HepG2 (cell line): ENCODE measurements around the gene ABCC2. TPM values are rescaled to one million over a fixed set of nuclear protein-coding genes. Genes with fewer than 3 reads are reported as not detected.
"Not testable (repeated sequence)": the region's sequence is repeated elsewhere in the genome, so short reads cannot be mapped to it uniquely, and the experiment has no call there.

Experiments
- ATAC-seq: fragments of 200-7000 bp; cut with Tn5 transposase; 3 replicates; pipeline ENCODE4 v1.9.1; 2020; ENCODE audit warnings: mild to moderate bottlenecking, moderate library complexity
- BruUV-seq: library from RNA; stranded (reverse); fragments of 400-500 nt; replicated peaks from 2 replicates; lab custom pipeline; 2021; lab: Mats Ljungman, UMichigan
- CTCF ChIA-PET: fragments of 300-600 bp; formaldehyde crosslinking; extraction: SDS; loops from one replicate; lab custom pipeline; 2021; ENCODE audit warnings: low total read pairs, inconsistent platforms, low intra/inter-chr PET ratio; lab: Yijun Ruan, JAX
- POLR2A ChIA-PET: fragments of 350-600 bp; sonication (Branson Sonifier 250); formaldehyde crosslinking; loops from one replicate; lab custom pipeline; 2020; ENCODE audit warnings: antibody characterized with exemption, inconsistent platforms; lab: Yijun Ruan, JAX
- DNase-seq: peaks from one replicate; pipeline ENCODE4 v3.0.0-alpha.2; 2015; ENCODE audit warnings: low spot score
- FAIRE-seq: peaks from 3 replicates; lab custom pipeline; 2011; peaks lifted over from hg19 to GRCh38; lab: Jason Lieb, UNC
- H2AFZ ChIP-seq: one replicate; pipeline ENCODE4 v1.6.1; 2011; ENCODE audit warnings: low read length, inconsistent platforms
- H3K27ac ChIP-seq: fragments of 300-600 bp; 3 replicates; pipeline ENCODE4 v1.8.0; 2011; ENCODE audit warnings: mixed run types, mild to moderate bottlenecking, mixed read lengths, low read length, inconsistent platforms; ENCODE audit not compliant: insufficient read depth; ENCODE audit errors: extremely low read length
- H3K27me3 ChIP-seq, 2 experiments: fragments of 200-600 bp in 1 of 2; 2 replicates in 1 of 2; 3 replicates in 1 of 2; pipeline versions ENCODE4 v1.6.0 to v1.8.0; 2011; ENCODE audit warnings: low read length in 2 of 2, mild to moderate bottlenecking in 2 of 2, moderate library complexity in 2 of 2, inconsistent platforms in 1 of 2; ENCODE audit not compliant: insufficient read depth in 2 of 2, control insufficient read depth in 1 of 2
- H3K36me3 ChIP-seq, 2 experiments: fragments of 200-600 bp in 1 of 2; replicated peaks in 1 of 2; 2 replicates in 1 of 2; 3 replicates in 1 of 2; pipeline versions ENCODE4 v1.5.1 to v1.8.0; 2011; ENCODE audit warnings: low read length in 2 of 2, inconsistent platforms in 1 of 2; ENCODE audit not compliant: insufficient read depth in 2 of 2, control insufficient read depth in 1 of 2
- H3K4me1 ChIP-seq: 2 replicates; pipeline ENCODE4 v1.5.1; 2012; ENCODE audit warnings: low read length, inconsistent platforms; ENCODE audit not compliant: insufficient read depth
- H3K4me2 ChIP-seq: 2 replicates; pipeline ENCODE4 v1.6.0; 2011; ENCODE audit warnings: low read depth, low read length, inconsistent platforms
- H3K4me3 ChIP-seq, 3 experiments: fragments of 200-600 bp in 1 of 3; sonication (generic), shearing (Covaris generic) in 1 of 3; replicated peaks in 1 of 3; 2 replicates each; pipeline ENCODE4 v1.5.1; 2011 to 2016; ENCODE audit warnings: low read length in 3 of 3, inconsistent platforms in 2 of 3, low read depth in 2 of 3, mild to moderate bottlenecking in 2 of 3, control low read depth in 1 of 3, mixed read lengths in 1 of 3; ENCODE audit not compliant: insufficient read depth in 1 of 3
- H3K79me2 ChIP-seq: one replicate; pipeline ENCODE4 v1.6.1; 2011; ENCODE audit warnings: low read length, inconsistent platforms; ENCODE audit not compliant: insufficient read depth
- H3K9ac ChIP-seq: 2 replicates; pipeline ENCODE4 v1.6.0; 2011; ENCODE audit warnings: mild to moderate bottlenecking, low read depth, low read length, inconsistent platforms; ENCODE audit not compliant: insufficient read depth
- H3K9me3 ChIP-seq: 2 replicates; pipeline ENCODE4 v1.5.1; 2012; ENCODE audit warnings: mild to moderate bottlenecking, low read length
- H4K20me1 ChIP-seq: 2 replicates; pipeline ENCODE4 v1.6.0; 2011; ENCODE audit warnings: inconsistent platforms, mild to moderate bottlenecking, low read length, moderate library complexity; ENCODE audit not compliant: insufficient read depth
- ARID5B ChIP-seq: IDR thresholded peaks from 2 replicates; pipeline ENCODE4 v1.4.0; 2020; ENCODE audit warnings: mild to moderate bottlenecking, missing genetic modification reagents
- ATF7 ChIP-seq, 2 experiments: fragments of 450-650 bp in 1 of 2; sonication (generic) in 1 of 2; formaldehyde crosslinking in 1 of 2; IDR thresholded peaks; 2 replicates each; pipeline versions ENCODE4 v1.4.0 to v1.6.1; 2016 to 2020; ENCODE audit warnings: antibody characterized with exemption in 1 of 2, mild to moderate bottlenecking in 1 of 2, missing genetic modification reagents in 1 of 2
- CEBPG ChIP-seq: IDR thresholded peaks from 2 replicates; pipeline ENCODE4 v1.6.1; 2016
- CREM ChIP-seq, 2 experiments: sonication (generic) in 1 of 2; formaldehyde crosslinking in 1 of 2; IDR thresholded peaks; 2 replicates each; pipeline versions ENCODE4 v1.4.0 to v1.6.1; 2016 to 2020; ENCODE audit warnings: antibody characterized with exemption in 1 of 2, mild to moderate bottlenecking in 1 of 2, missing genetic modification reagents in 1 of 2
- FOXA3 ChIP-seq: IDR thresholded peaks from 2 replicates; pipeline ENCODE4 v1.6.1; 2016; ENCODE audit warnings: missing genetic modification reagents, missing compliant biosample characterization
- FOXP1 ChIP-seq, 2 experiments: fragments of 450-650 bp in 1 of 2; IDR thresholded peaks; 2 replicates each; pipeline ENCODE4 v1.6.1; 2017 to 2018; ENCODE audit warnings: antibody characterized with exemption in 1 of 2
- GATAD2A ChIP-seq: IDR thresholded peaks from 2 replicates; pipeline ENCODE4 v1.6.1; 2016
- ONECUT2 ChIP-seq: sonication (generic); formaldehyde crosslinking; IDR thresholded peaks from 2 replicates; pipeline ENCODE4 v1.4.0; 2020; ENCODE audit warnings: missing genetic modification reagents
- PAXIP1 ChIP-seq: sonication (generic); formaldehyde crosslinking; conservative IDR thresholded peaks from 2 replicates; pipeline ENCODE4 v1.4.0; 2020; ENCODE audit warnings: mild to moderate bottlenecking, missing genetic modification reagents, moderate library complexity
- SOX13 ChIP-seq, 3 experiments: fragments of 450-650 bp in 1 of 3; sonication (generic) in 1 of 3; formaldehyde crosslinking in 1 of 3; IDR thresholded peaks in 2 of 3; conservative IDR thresholded peaks in 1 of 3; 2 replicates each; pipeline versions ENCODE4 v1.5.0 to v1.6.1; 2016 to 2020; ENCODE audit warnings: antibody characterized with exemption in 1 of 3, mild to moderate bottlenecking in 1 of 3, missing compliant biosample characterization in 1 of 3, missing genetic modification reagents in 1 of 3, moderate library complexity in 1 of 3
- SOX5 ChIP-seq: IDR thresholded peaks from 2 replicates; pipeline ENCODE4 v1.6.1; 2016; ENCODE audit warnings: borderline replicate concordance
- SOX6 ChIP-seq, 2 experiments: fragments of 450-650 bp in 1 of 2; sonication (generic) in 1 of 2; formaldehyde crosslinking in 1 of 2; IDR thresholded peaks; 2 replicates each; pipeline versions ENCODE4 v1.4.0 to v1.6.1; 2017 to 2020; ENCODE audit warnings: antibody characterized with exemption in 1 of 2, mild to moderate bottlenecking in 1 of 2, missing genetic modification reagents in 1 of 2
- ZNF362 ChIP-seq: sonication (generic); formaldehyde crosslinking; IDR thresholded peaks from 2 replicates; pipeline ENCODE4 v1.4.0; 2020; ENCODE audit warnings: missing genetic modification reagents, mild to moderate bottlenecking, borderline replicate concordance
- WGBS: methylation state at CpG from one replicate; pipeline ENCODE4 v1.1.6; 2017; ENCODE audit warnings: low lambda C conversion rate; 5-methylcytosine and 5-hydroxymethylcytosine counted together
- in situ Hi-C: cut with HindIII; loops from 2 replicates; pipeline ENCODE4 v1.10.0; 2017; ENCODE audit warnings: low pct_unique_long_range_greater_than_20kb; ENCODE audit not compliant: extremely low pct_ligation_motif_present
- intact Hi-C: fragments of 100-400 bp; cut with micrococcal nuclease; formaldehyde crosslinking; loops from one replicate; pipeline ENCODE4 v1.10.0; 2022; ENCODE audit not compliant: unreplicated experiment
- polyA plus RNA-seq, 8 experiments: library from polyadenylated mRNA; depleted of rRNA in 3 of 8; stranded (reverse) in 7 of 8; unstranded in 1 of 8; fragments of >200 nt; fragmentation: Illumina TruSeq in 4 of 8; extraction: Trizol in 4 of 8; gene quantifications; 2 replicates each; pipeline versions ENCODE4 v1.2.1 to v1.2.3, GENCODE V29; 2011 to 2016; ENCODE audit warnings: low read depth in 4 of 8, missing spikeins in 1 of 8, mixed read lengths in 1 of 8; ENCODE audit not compliant: insufficient read depth in 1 of 8
- total RNA-seq, 5 experiments: library from RNA; depleted of rRNA; stranded (reverse); fragments of >200 nt; fragmentation: Illumina TruSeq; extraction: Trizol; gene quantifications; 2 replicates each; pipeline ENCODE4 v1.2.3, GENCODE V29; 2016; ENCODE audit warnings: low read depth in 1 of 5

ABCC2 gene
- total and polyA plus RNA-seq, 2 of the 13 experiments (the other 11 are each of a cell fraction or from before 2014, with no cell fraction given) = 181 to 497 TPM

GRCh38 chr10:99867250-99867649 is 84.8 kb downstream of the ABCC2 start:
- H3K79me2 ChIP-seq; H3K36me3 ChIP-seq; BruUV-seq; CTCF ChIA-PET; H3K4me3 ChIP-seq; intact Hi-C loops; H3K27ac ChIP-seq; H3K9me3 ChIP-seq; ATAC-seq; H4K20me1 ChIP-seq; FAIRE-seq; H3K4me2 ChIP-seq; H3K27me3 ChIP-seq; in situ Hi-C loops; H2AFZ ChIP-seq; H3K9ac ChIP-seq; DNase-seq; TF ChIP-seq SOX13 (IDR thresholded peaks at IDR 0.05); CREM (CRISPR knock-in tag; IDR thresholded peaks at IDR 0.05); ATF7 (CRISPR knock-in tag; IDR thresholded peaks at IDR 0.05); FOXP1 (IDR thresholded peaks at IDR 0.05); SOX6 (IDR thresholded peaks at IDR 0.05): not testable (repeated sequence)
- WGBS = 6% methylated on average over 3 of the region's 3 CpGs
- H3K4me1 ChIP-seq = peaks cover 49% of the 10 kb centered on the region
- TF ChIP-seq GATAD2A (CRISPR knock-in tag) (peak; percentile 66; the same call in 1 of the 2 replicates), ONECUT2 (peak; percentile 39; the same call in 1 of the 2 replicates), FOXA3 (CRISPR knock-in tag) (peak; percentile 35; the same call in 1 of the 2 replicates), SOX13 (CRISPR knock-in tag; conservative IDR thresholded peaks at IDR 0.05 in 1 of 2, IDR thresholded peaks at IDR 0.05 in 1 of 2) (peak in 1 of 2 experiments; percentile 51; a peak in 1 of 4 replicates), PAXIP1 (0 out of 2 replicates have a peak, but pooled peaks have one; percentile 19), ARID5B (peak; percentile 28; the same call in 1 of the 2 replicates), CREM (IDR thresholded peaks at IDR 0.05) (0 out of 2 replicates have a peak, but pooled peaks have one; percentile 22), ATF7 (IDR thresholded peaks at IDR 0.05) (peak; percentile 88), ZNF362 (peak; percentile 48; the same call in 1 of the 2 replicates), CEBPG (CRISPR knock-in tag) (peak; percentile 54; the same call in 1 of the 2 replicates), FOXP1 (CRISPR knock-in tag; IDR thresholded peaks at IDR 0.05) (peak; percentile 39; the same call in 1 of the 2 replicates), SOX5 (CRISPR knock-in tag) (peak; percentile 48; the same call in 1 of the 2 replicates), SOX6 (CRISPR knock-in tag; IDR thresholded peaks at IDR 0.05) (peak; percentile 57; the same call in 1 of the 2 replicates)
- POLR2A ChIA-PET = interaction anchor here (1.1 kb wide), 1 partner anchor 14 kb away, joined by 3 read pairs; no protein-coding TSS in a partner anchor
